ENCODE measurements around the gene SERPIND1. TPM values are rescaled to one million over a fixed set of nuclear protein-coding genes. Genes with fewer than 3 reads are reported as not detected.

Gene SERPIND1
- total RNA-seq, 2 experiments from 2014 or later = not detected

DNA sequence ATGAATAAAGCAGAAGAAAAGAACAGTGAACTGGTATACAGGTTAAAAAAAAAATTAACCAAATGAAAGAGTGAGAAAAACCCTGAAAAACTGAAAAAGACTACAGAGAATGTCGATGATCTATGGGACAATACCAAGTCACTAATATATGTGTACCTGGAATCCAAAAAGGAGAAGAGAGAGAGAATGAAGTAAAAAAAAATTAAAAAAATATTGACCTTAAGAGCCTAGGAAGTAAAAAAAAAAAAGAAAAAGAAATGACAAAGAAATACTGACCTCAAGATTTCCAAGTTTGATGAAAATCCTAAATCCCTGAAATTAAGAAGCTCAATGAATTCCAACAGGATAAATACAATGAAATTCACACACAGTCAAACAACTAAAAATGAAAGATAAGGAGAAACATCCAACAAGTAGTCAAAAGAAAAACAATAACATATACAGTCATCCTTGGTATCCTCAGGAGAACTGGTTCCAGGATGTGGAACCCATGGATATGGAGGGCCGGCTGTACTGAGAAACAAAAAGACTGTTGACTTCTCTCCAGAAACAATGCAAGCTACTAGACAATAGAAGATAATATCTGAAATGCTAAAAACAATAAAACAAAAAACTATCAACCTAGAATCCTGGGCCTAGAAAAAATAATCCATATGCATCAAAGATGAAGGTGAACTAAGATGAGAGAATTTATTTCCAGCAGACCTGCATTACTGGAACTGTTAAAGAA, 33.5 kb upstream of the SERPIND1 start:
- no peak for ATAC-seq
- Mint-ChIP-seq H3K9me3 (ENCODE audit: low read depth) (no peaks in the 10 kb centered on the region), H3K27me3 (no peaks in the 10 kb centered on the region), H3K4me3 (no peak overlapping the region), H3K4me1 (no peaks in the 10 kb centered on the region), H3K27ac (no peak overlapping the region), H3K36me3 (ENCODE audit: low read depth) (peaks cover 24% of the 10 kb centered on the region)
- CTCF ChIA-PET = interaction anchor here (0.5 to 1.8 kb wide), 8 partner anchors 12 to 553 kb away, joined by 3 to 10 read pairs (median 3); no protein-coding TSS in a partner anchor
- POLR2A ChIA-PET = no interaction called here
- no peak for DNase-seq
- intact Hi-C loops (cut with DNase I, micrococcal nuclease) = loop anchor here in 1 of 2 experiments (5.0 to 10.0 kb wide), 2 partner anchors 66 to 323 kb away; no protein-coding TSS in a partner anchor

DNA sequence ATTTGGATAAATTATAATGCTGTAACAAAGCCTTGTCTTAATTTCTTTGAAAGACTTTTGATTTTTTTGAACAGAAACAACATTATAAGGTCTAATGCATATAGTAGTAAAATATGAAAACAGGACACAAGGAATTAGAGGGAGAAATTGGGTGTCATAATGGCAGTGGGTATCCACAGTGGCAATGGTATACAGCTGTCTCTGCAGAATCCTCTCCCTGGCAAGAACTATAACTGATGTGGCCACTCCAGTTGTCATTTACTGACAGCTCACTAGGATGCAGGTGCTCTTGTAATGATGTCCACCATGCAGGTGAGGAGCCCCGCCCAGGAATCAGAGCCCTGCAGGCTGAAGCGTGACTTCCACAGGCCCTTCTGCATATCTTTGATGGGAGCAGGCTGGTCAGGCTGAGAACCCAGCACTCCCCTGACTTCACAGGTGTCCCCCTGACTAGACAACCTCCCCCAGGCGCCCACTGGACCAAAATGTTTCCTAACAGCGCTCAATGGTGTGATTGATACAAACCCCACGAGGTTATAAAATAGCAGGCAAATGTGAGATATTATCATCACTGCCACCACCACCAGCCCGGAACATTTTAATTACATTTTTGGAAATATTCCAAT, 32.8 kb upstream of the SERPIND1 start:
- ChIA-PET POLR2A (no interaction called here), CTCF (interaction anchor here (0.6 to 2.1 kb wide), 18 partner anchors 9 to 1751 kb away, joined by 3 to 10 read pairs (median 5); no protein-coding TSS in a partner anchor)
- no peak overlapping the region for H3K4me3 Mint-ChIP-seq
- no peaks in the 10 kb centered on the region for H3K4me1 Mint-ChIP-seq
- DNase-seq (no peak), ATAC-seq (no peak)
- intact Hi-C loops (cut with DNase I, micrococcal nuclease) = loop anchor here in 1 of 2 experiments (5.0 to 10.0 kb wide), 2 partner anchors 66 to 324 kb away; no protein-coding TSS in a partner anchor
- H3K36me3 Mint-ChIP-seq (ENCODE audit: low read depth) = peaks cover 24% of the 10 kb centered on the region
- no peaks in the 10 kb centered on the region for H3K27me3 Mint-ChIP-seq
- no peaks in the 10 kb centered on the region for H3K9me3 Mint-ChIP-seq (ENCODE audit: low read depth)
- no peak overlapping the region for H3K27ac Mint-ChIP-seq

GRCh38 chr22:20741634-20742581, 32.0 kb upstream of the SERPIND1 start:
- CTCF ChIA-PET = interaction anchor here (0.6 to 2.1 kb wide), 20 partner anchors 8 to 1750 kb away, joined by 3 to 10 read pairs (median 4); no protein-coding TSS in a partner anchor
- Mint-ChIP-seq H3K9me3 (ENCODE audit: low read depth) (no peaks in the 10 kb centered on the region), H3K4me1 (no peaks in the 10 kb centered on the region), H3K4me3 (no peak overlapping the region), H3K36me3 (ENCODE audit: low read depth) (peaks cover 29% of the 10 kb centered on the region), H3K27me3 (no peaks in the 10 kb centered on the region), H3K27ac (no peak overlapping the region)
- intact Hi-C loops (cut with DNase I, micrococcal nuclease) = loop anchor here (1.0 to 10.0 kb wide), 5 partner anchors 67 to 325 kb away; no protein-coding TSS in a partner anchor
- DNase-seq (peak; percentile 60), ATAC-seq (no peak)
- POLR2A ChIA-PET = no interaction called here

DNA sequence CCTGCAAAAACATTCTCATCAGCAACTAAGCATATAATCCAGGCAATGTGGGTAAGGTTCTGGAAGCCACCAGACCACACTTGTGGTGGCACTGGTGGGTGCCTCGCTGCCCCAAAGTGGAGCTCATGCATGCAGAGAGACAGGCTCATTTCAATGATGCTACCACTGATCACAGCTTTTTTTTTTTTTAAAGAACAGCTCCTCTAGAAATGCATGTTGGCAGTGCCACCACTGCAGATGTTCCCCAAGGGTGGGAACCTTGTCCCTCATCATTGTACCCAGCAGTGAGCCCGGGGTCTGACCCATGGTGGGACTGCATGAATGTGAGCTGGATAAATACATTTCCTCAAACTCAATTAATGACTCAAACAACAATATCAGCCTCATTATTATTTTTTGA, 31.1 kb upstream of the SERPIND1 start:
- Mint-ChIP-seq H3K27ac (no peak overlapping the region), H3K4me3 (no peak overlapping the region), H3K9me3 (ENCODE audit: low read depth) (no peaks in the 10 kb centered on the region), H3K4me1 (no peaks in the 10 kb centered on the region), H3K27me3 (no peaks in the 10 kb centered on the region), H3K36me3 (ENCODE audit: low read depth) (peaks cover 32% of the 10 kb centered on the region)
- DNase-seq (no peak), ATAC-seq (no peak)
- ChIA-PET CTCF (interaction anchor here (0.7 to 2.1 kb wide), 8 partner anchors 23 to 178 kb away, joined by 3 to 9 read pairs (median 4); no protein-coding TSS in a partner anchor), POLR2A (no interaction called here)
- intact Hi-C loops (cut with DNase I, micrococcal nuclease) = loop anchor here (1.0 to 10.0 kb wide), 5 partner anchors 68 to 325 kb away; no protein-coding TSS in a partner anchor

GRCh38 chr22:20744456-20744855, 29.5 kb upstream of the SERPIND1 start:
- no peaks in the 10 kb centered on the region for H3K9me3 Mint-ChIP-seq (ENCODE audit: low read depth)
- no peak overlapping the region for H3K4me3 Mint-ChIP-seq
- peaks cover 26% of the 10 kb centered on the region for H3K36me3 Mint-ChIP-seq (ENCODE audit: low read depth)
- no peaks in the 10 kb centered on the region for H3K4me1 Mint-ChIP-seq
- ChIA-PET POLR2A (no interaction called here), CTCF (interaction anchor here (0.7 kb wide), 1 partner anchor 53 kb away, joined by 4 read pairs; no protein-coding TSS in a partner anchor)
- no peak for DNase-seq
- no peak overlapping the region for H3K27ac Mint-ChIP-seq
- intact Hi-C loops (cut with DNase I, micrococcal nuclease) = loop anchor here in 1 of 2 experiments (5.0 to 10.0 kb wide), 2 partner anchors 70 to 327 kb away; no protein-coding TSS in a partner anchor
- no peak for ATAC-seq
- no peaks in the 10 kb centered on the region for H3K27me3 Mint-ChIP-seq

- Mint-ChIP-seq H3K27me3 (no peaks in the 10 kb centered on the region), H3K36me3 (ENCODE audit: low read depth) (peaks cover 25% of the 10 kb centered on the region), H3K4me3 (no peak overlapping the region), H3K27ac (no peak overlapping the region), H3K4me1 (no peaks in the 10 kb centered on the region), H3K9me3 (ENCODE audit: low read depth) (no peaks in the 10 kb centered on the region)
- ATAC-seq (no peak), DNase-seq (no peak)
- CTCF ChIA-PET = interaction anchor here (0.7 kb wide), 1 partner anchor 52 kb away, joined by 4 read pairs; no protein-coding TSS in a partner anchor
- intact Hi-C loops (cut with DNase I, micrococcal nuclease) = loop anchor here in 1 of 2 experiments (10.0 kb wide), 1 partner anchor 70 kb away; no protein-coding TSS in a partner anchor
- POLR2A ChIA-PET = no interaction called here
These were observed 28.8 kb upstream of the SERPIND1 start for GRCh38 chr22:20745119-20745518.

- H3K9me3 Mint-ChIP-seq (ENCODE audit: low read depth) = no peaks in the 10 kb centered on the region
- H3K27me3 Mint-ChIP-seq = no peaks in the 10 kb centered on the region
- no peak overlapping the region for H3K27ac Mint-ChIP-seq
- no peak overlapping the region for H3K4me3 Mint-ChIP-seq
- peaks cover 2% of the 10 kb centered on the region for H3K4me1 Mint-ChIP-seq
- ChIA-PET CTCF (no interaction called here), POLR2A (no interaction called here)
- H3K36me3 Mint-ChIP-seq (ENCODE audit: low read depth) = peaks cover 21% of the 10 kb centered on the region
- intact Hi-C loops (cut with DNase I, micrococcal nuclease) = loop anchor here in 1 of 2 experiments (10.0 kb wide), 1 partner anchor 72 kb away; no protein-coding TSS in a partner anchor
- no peak for DNase-seq
- no peak for ATAC-seq
These were observed 27.3 kb upstream of the SERPIND1 start for GRCh38 chr22:20746431-20747189.

DNA sequence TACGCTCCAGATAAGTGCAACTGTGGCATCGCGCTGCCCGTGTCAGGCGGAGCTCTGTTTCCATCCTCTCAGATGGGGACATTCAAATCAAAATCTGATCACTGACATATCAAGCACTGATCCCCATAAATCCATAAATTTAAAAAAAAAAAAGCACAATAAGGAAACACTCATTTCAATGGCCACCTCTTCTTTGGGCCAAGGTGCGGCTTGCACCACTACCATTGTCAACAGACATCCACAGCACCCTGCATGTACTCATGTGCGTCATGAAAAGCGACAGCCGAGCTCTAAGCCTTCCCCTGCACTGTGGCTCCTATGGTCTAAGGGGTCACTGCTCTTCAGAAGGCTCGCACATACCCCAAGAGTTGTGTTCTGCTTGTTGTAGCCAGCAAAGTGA, 26.7 kb upstream of the SERPIND1 start:
- no peak overlapping the region for H3K4me3 Mint-ChIP-seq
- POLR2A ChIA-PET = no interaction called here

DNA sequence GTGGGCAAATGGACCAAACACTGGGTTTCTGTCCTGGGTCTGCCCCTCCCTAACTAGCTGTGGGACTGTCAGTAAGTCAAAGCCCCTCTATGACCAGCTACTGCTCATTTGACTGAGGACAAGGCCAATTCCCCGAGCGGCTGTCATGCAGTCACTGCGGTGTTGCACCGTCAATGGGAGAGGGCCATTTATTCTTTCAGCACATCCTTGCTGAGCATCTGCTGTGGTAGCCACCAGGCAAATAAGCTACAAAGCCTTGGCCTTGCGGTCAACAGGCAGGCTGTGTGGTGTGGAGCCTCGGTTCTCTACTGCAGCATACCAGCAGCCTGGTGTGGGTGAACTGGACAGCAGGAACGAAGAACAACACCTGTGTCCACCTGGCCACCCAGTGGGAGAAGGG, 25.8 kb upstream of the SERPIND1 start:
- H3K4me3 Mint-ChIP-seq = no peak overlapping the region
- intact Hi-C loops (cut with DNase I, micrococcal nuclease) = loop anchor here in 1 of 2 experiments (10.0 kb wide), 1 partner anchor 73 kb away; no protein-coding TSS in a partner anchor
- no peaks in the 10 kb centered on the region for H3K27me3 Mint-ChIP-seq
- H3K27ac Mint-ChIP-seq = no peak overlapping the region
- peaks cover 2% of the 10 kb centered on the region for H3K4me1 Mint-ChIP-seq
- ATAC-seq (no peak), DNase-seq (no peak)
- H3K36me3 Mint-ChIP-seq (ENCODE audit: low read depth) = peaks cover 21% of the 10 kb centered on the region
- CTCF ChIA-PET = no interaction called here
- POLR2A ChIA-PET = no interaction called here
- H3K9me3 Mint-ChIP-seq (ENCODE audit: low read depth) = no peaks in the 10 kb centered on the region

More for the DNA sequence above, 26.7 kb upstream of the SERPIND1 start:
- peaks cover 2% of the 10 kb centered on the region for H3K4me1 Mint-ChIP-seq
- no peak overlapping the region for H3K27ac Mint-ChIP-seq
- intact Hi-C loops (cut with DNase I, micrococcal nuclease) = loop anchor here in 1 of 2 experiments (10.0 kb wide), 1 partner anchor 72 kb away; no protein-coding TSS in a partner anchor
- H3K9me3 Mint-ChIP-seq (ENCODE audit: low read depth) = no peaks in the 10 kb centered on the region
- CTCF ChIA-PET = interaction anchor here (0.5 kb wide), 1 partner anchor 96 kb away, joined by 3 read pairs; no protein-coding TSS in a partner anchor
- H3K36me3 Mint-ChIP-seq (ENCODE audit: low read depth) = peaks cover 21% of the 10 kb centered on the region
- DNase-seq (no peak), ATAC-seq (no peak)
- H3K27me3 Mint-ChIP-seq = no peaks in the 10 kb centered on the region

DNA sequence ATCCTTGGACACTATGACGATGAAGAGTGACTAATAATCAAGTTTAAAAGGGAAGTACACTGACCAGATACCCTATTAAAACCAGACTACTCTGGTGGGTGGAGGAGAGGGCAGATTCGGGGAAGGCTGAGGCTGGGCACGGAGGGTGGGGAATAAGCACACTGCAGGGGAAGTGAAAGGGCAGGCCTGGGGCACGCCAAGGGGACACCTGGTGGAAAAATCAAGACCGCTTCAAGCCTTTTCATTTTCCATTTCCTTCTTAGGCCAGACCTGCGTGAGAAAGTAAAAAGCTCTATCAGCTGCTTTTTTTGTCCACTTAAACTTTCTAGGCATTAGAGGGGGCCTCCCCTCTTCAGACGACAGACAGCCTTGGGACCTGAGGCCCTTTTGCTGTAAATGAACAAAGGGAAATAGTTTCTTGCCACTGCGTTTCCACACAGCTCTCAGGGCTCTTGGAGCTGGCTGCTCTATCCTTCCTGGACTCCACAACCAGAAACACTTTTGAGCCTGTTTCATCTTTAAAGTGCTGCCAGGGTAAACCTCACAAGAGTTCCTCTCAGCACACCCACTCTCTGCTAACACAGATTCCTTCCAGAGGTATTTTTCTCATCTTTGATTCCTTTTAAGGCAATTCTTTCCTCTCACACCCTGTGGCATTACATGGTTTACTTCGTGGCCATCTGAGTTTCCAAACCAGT, 25.0 kb upstream of the SERPIND1 start:
- Mint-ChIP-seq H3K27me3 (no peaks in the 10 kb centered on the region), H3K9me3 (ENCODE audit: low read depth) (no peaks in the 10 kb centered on the region), H3K4me3 (no peak overlapping the region), H3K36me3 (ENCODE audit: low read depth) (peaks cover 17% of the 10 kb centered on the region), H3K4me1 (peaks cover 2% of the 10 kb centered on the region), H3K27ac (no peak overlapping the region)
- ATAC-seq (peak; percentile 12), DNase-seq (no peak)
- CTCF ChIA-PET = no interaction called here
- POLR2A ChIA-PET = no interaction called here
- intact Hi-C loops (cut with DNase I, micrococcal nuclease) = loop anchor here in 1 of 2 experiments (10.0 kb wide), 1 partner anchor 74 kb away; no protein-coding TSS in a partner anchor
